Fibroblast of gingiva (primary cell): ENCODE measurements around the gene MAN2B1.

Experiments
- DNase-seq: peaks from one replicate; pipeline ENCODE4 v3.0.0-alpha.2; 2011; ENCODE audit warnings: low read depth

The MAN2B1 gene

GRCh38 chr19:12689012-12689411 is 22.5 kb upstream of the MAN2B1 start:
- DNase-seq, result no peak

GRCh38 chr19:12687496-12688196 is 21.1 kb upstream of the MAN2B1 start, which contains the start of gene GNG14:
Gene GNG14, plus strand, starts transcription at chr19:12687998. Its CDS starts 51 bp downstream, at chr19:12688049.
- DNase-seq, result no peak

DNA sequence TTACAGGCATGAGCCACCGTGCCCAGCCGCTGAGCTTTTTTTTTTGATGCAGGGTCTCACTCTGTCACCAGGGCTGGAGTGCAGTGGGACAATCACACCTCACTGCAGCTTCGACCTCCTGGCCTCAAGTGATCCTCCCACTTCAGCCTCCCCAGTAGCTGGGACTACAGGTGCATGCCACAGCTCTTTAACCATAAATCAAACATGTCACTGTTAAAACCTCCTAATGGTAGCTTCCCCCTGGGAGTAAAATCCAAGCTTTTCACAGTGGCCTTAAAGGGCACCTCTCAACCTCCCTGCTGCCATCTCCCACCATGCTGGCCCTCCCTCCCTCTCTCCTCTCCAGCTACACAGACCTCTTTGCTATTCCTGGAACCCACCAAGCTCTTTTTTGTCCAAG is 19.3 kb upstream of the MAN2B1 start:
- no peak for DNase-seq

- DNase-seq, result peak; percentile 97
Measured at GRCh38 chr19:12681074-12681987, 14.8 kb upstream of the MAN2B1 start, which contains the start of gene DHPS. Gene DHPS, minus strand, starts transcription at chr19:12681880. Its CDS starts 114 bp downstream, at chr19:12681766.

- DNase-seq, result no peak
Measured at GRCh38 chr19:12680034-12680433, 13.5 kb upstream of the MAN2B1 start.

DNA sequence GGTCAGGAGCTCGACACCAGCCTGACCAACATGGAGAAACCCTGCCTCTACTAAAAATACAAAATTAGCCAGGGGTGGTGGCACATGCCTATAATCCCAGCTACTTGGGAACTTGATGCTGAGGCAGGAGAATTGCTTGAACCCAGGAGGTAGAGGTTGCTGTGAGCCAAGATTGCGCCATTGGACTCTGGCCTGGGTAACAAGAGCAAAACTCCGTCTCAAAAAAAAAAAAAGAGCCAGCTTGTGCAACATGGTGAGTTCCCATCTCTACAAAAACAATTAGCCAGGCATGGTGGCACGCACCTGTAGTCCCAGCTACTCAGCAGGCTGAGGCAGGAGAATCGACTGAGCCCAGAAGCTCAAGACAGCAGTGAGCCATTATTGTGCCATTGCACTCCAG is 11.5 kb upstream of the MAN2B1 start:
- DNase-seq, result peak; percentile 31

- DNase-seq, result no peak
Measured at GRCh38 chr19:12676928-12677327, 10.4 kb upstream of the MAN2B1 start.

DNA sequence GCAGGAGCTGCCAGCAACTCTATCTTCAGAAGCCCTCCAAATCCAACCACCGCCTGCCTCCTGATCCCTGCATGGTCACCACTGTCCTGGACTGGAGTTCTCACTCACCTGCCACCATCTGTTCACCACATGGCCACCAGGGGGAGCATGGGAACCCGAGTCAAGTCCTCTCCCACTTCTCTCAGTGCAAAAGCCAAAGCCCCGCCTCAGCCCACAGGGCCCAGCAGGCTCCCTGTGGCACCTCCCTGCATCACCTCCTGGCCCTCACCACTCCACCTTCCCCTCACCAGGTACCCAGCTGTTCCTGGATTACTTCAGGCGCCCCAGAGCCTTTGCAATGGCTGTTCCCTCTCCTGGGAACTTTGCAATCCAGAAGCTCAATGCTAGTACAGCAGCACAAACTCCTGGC is 9.8 kb upstream of the MAN2B1 start:
- peak; percentile 55 for DNase-seq

DNA sequence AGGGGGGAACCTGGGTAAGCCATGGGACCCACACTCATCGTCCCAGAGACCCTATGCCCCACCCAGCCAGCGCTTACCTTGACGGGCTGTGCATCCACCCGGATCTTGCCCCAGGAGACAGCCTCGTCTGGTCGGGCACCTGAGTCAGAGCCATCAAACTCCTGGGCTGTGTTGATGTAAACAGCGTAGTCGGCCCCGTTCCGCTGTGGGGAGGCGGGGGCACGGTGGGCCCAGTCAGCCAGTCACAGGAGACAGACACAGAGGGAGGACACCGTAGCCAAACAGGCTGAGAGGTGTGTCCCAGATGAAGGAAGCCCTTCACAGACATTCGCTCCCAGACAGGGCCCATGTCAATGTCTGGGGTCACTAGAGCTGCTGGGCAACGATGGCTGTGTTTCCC is 9.4 kb upstream of the MAN2B1 start:
- DNase-seq, result no peak

DNA sequence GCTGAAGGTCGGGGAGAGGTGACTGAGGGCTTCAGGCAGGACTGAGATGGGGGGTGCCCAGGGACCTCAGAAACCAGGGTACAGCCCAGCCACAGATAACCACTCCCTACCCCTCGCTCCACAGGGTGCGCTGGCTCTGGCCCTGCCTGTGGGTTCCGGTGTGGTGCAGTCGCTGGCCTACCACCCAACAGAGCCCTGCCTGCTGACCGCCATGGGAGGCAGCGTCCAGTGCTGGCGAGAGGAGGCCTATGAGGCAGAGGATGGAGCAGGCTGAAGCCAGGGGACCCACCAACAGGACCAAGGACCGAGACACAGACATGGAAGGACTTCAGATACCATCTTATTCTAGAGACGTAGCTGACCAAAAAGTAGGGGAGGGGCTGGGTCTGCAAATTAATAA is 8.9 kb upstream of the MAN2B1 start:
- DNase-seq, result no peak

DNA sequence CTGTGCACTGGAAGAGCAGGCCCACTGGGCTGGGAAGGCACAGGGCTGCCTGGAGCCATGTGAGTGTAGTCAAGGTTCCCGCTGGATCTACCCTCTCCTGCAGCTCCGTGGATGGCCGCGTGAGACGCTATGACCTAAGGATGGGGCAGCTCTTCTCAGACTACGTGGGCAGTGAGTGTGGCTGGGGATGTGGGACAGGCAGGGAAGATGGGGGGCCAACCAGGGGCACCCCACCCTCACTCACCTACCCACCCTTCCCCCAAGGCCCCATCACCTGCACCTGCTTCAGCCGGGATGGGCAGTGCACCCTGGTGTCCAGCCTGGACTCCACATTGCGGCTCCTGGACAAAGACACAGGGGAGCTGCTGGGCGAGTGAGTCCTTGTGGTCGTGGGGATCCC is 6.2 kb upstream of the MAN2B1 start:
- DNase-seq, result no peak

DNA sequence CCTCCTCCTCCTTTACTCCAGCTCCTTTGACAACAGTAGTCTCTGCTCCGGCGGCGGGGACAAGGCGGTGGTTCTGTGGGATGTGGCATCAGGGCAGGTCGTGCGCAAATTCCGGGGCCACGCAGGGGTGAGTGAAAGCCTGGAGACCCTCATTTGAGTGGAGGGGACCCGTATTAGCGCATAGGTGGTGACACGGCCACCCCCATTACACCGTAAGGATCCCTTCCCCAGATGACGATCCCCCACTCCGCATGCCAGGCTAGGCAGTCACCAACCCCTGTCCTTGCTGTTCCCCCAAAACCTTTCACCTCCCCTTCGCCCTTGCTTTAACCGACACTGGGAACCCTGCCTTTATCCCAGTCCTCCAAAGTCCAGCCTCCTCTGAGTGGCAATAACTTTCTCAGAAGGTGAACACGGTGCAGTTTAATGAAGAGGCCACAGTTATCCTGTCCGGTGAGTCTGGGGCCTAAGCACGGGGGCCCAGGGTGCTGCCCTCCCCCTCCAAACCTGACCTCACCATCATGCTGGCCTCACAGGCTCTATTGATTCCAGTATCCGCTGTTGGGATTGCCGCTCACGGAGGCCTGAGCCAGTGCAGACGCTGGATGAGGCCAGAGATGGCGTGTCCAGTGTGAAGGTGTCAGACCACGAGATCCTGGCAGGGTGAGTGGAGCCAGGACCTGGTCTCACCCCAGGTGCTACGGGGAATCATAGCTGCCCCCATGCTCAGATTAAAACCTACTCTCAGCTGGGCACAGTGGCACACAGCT is 3.8 kb upstream of the MAN2B1 start:
- no peak for DNase-seq

DNA sequence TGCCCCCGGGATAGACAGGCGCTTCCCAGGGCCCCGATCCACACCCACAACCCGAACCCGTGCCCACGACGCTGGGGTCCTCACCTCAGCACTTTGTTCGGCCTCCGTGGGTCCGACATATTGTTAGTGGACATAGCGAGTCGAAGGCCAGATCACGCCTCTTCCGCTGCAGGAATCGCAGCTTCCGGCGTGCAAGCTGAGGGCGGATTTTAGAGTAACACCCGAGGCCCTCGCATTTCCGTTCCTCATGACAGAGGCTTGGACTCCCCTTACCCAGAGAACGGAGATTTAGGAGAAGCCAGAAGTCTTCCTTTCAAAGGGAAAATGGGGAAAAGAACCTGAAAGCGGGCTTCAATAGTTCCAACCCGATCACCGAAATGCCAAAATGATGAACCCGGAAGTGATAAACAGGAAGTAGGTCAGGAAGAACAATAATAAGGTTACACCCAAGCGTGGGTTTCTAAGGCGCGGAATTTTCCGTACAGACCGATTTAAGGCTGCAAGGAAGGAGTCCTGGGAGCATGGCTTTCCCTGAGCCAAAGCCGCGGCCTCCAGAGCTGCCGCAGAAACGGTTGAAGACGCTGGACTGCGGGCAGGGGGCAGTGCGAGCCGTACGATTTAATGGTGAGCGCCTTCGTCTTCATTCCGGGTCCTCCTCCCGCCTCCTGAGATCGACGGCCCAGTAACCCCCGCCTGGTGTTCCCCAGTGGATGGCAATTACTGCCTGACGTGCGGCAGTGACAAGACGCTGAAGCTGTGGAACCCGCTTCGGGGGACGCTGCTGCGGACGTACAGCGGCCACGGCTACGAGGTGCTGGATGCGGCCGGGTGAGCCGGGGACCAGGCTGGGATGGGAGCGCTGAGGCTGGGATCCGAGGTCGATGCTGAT is 3.0 kb upstream of the MAN2B1 start:
- peak; percentile 83 for DNase-seq

DNA sequence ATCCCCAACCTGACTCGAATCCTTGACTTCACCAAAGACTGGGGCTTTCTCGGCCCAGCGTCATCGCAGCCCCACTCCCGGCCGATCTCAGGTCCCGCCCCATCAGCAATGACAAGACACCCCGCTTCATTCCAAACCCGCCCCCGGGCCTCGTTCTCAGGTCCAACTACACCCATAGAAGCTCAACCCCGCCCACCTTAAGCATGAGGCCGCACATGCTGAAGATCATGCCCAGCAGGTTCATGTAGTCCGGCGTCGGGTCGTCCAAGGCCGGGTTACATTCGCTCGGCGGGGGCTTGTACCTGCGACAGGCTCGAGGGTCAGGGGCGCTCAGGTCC is 2.4 kb upstream of the MAN2B1 start:
- DNase-seq, result peak; percentile 66

- no peak for DNase-seq
Measured at GRCh38 chr19:12668346-12668745, 1.8 kb upstream of the MAN2B1 start.

- DNase-seq, result no peak
Measured at GRCh38 chr19:12667731-12668302, 1.3 kb upstream of the MAN2B1 start.

- DNase-seq, result no peak
Measured at GRCh38 chr19:12665671-12666264, 774 bp downstream of the MAN2B1 start.

GRCh38 chr19:12665281-12665573 is 1.3 kb downstream of the MAN2B1 start:
- DNase-seq, result no peak

GRCh38 chr19:12664406-12665280 is 1.9 kb downstream of the MAN2B1 start:
- DNase-seq, result no peak

DNA sequence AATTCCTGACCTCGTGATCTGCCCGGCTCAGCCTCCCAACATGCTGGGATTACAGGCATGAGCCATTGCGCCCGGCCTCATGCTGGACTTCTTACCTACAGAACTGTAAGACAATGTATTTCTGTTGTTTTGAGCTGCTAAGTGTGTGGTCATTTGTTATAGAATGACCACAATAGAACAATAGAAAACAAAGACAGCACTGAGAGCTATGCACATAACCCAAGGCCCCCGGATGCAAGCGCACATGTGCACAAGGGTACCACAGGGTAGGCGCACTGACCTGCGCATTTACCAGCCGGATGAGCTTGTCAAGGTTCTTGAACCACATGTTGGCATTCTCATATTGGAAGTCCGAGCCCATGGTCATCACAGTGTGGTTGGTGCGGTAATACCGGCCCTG is 5.6 kb downstream of the MAN2B1 start:
- DNase-seq, result no peak
